ENCODE data around the gene FAM228A. TPM values are rescaled to one million over a fixed set of nuclear protein-coding genes. Genes with fewer than 3 reads are reported as not detected.

Gene FAM228A
- total and polyA plus RNA-seq, 2 donors (not counting 3 experiments of a cell fraction or from before 2014, with no cell fraction given): 0.36 to 1.00 TPM

GRCh38 chr2:24153478-24153877 is 21.4 kb upstream of the FAM228A start:
- Histone ChIP-seq H3K36me3 (ENCODE audit: control insufficient read depth in 2 of 2, extremely low read depth in 1 of 2, insufficient read depth in 2 of 2, low read length in 2 of 2) (no peaks in the 10 kb centered on the region), H3K27ac (ENCODE audit: insufficient read depth, low read depth, low read length) (no peak overlapping the region), H3K9me3 (replicated peaks; ENCODE audit: control insufficient read depth, insufficient read depth, low read length) (no peaks in the 10 kb centered on the region), H3K27me3 (ENCODE audit: control insufficient read depth in 2 of 2, insufficient read depth in 2 of 2, low read length in 2 of 2) (no peaks in the 10 kb centered on the region), H4K20me1 (replicated peaks; ENCODE audit: control insufficient read depth, extremely low read depth, insufficient read depth, low read length) (no peaks in the 10 kb centered on the region), H3K9me1 (replicated peaks; ENCODE audit: control insufficient read depth, extremely low read depth, insufficient read depth, low read length) (no peaks in the 10 kb centered on the region), H2AFZ (ENCODE audit: low read depth, low read length) (no peak overlapping the region), H3K4me3 (replicated peaks in 1 of 3; ENCODE audit: insufficient read depth in 1 of 3, low read depth in 1 of 3, low read length in 3 of 3) (no peak overlapping the region), H3K4me1 (ENCODE audit: control insufficient read depth, extremely low read depth, insufficient read depth, low read length) (no peaks in the 10 kb centered on the region), H3K4me2 (ENCODE audit: insufficient read depth, low read length) (no peak overlapping the region), H3K79me2 (ENCODE audit: control insufficient read depth, insufficient read depth, low read length) (no peaks in the 10 kb centered on the region), H3K9ac (replicated peaks; ENCODE audit: extremely low read depth, insufficient read depth, low read length) (no peak overlapping the region)
- TF ChIP-seq FOS (IDR thresholded peaks at IDR 0.05; ENCODE audit: borderline replicate concordance, insufficient read depth, low read length): no peak
- no peak for TF ChIP-seq POLR2AphosphoS5 (IDR thresholded peaks at IDR 0.05; ENCODE audit: insufficient read depth, low read depth, low read length)
- TF ChIP-seq, protein P1, sequence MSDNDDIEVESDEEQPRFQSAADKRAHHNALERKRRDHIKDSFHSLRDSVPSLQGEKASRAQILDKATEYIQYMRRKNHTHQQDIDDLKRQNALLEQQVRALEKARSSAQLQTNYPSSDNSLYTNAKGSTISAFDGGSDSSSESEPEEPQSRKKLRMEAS (IDR thresholded peaks at IDR 0.05; ENCODE audit: insufficient read depth, insufficient read length): no peak
- no peak for TF ChIP-seq EZH2 (IDR thresholded peaks at IDR 0.05; ENCODE audit: borderline replicate concordance, low read depth, low read length, severe bottlenecking)
- TF ChIP-seq JUN (IDR thresholded peaks at IDR 0.05; ENCODE audit: borderline replicate concordance, insufficient read depth, insufficient read length, low read depth): no peak
- no peak for TF ChIP-seq MYC (IDR thresholded peaks at IDR 0.05; ENCODE audit: low read depth, low read length)
- no peak for TF ChIP-seq GATA2 (IDR thresholded peaks at IDR 0.05; ENCODE audit: insufficient read depth, insufficient read length, low read depth, low read length)
- TF ChIP-seq, protein P2, sequence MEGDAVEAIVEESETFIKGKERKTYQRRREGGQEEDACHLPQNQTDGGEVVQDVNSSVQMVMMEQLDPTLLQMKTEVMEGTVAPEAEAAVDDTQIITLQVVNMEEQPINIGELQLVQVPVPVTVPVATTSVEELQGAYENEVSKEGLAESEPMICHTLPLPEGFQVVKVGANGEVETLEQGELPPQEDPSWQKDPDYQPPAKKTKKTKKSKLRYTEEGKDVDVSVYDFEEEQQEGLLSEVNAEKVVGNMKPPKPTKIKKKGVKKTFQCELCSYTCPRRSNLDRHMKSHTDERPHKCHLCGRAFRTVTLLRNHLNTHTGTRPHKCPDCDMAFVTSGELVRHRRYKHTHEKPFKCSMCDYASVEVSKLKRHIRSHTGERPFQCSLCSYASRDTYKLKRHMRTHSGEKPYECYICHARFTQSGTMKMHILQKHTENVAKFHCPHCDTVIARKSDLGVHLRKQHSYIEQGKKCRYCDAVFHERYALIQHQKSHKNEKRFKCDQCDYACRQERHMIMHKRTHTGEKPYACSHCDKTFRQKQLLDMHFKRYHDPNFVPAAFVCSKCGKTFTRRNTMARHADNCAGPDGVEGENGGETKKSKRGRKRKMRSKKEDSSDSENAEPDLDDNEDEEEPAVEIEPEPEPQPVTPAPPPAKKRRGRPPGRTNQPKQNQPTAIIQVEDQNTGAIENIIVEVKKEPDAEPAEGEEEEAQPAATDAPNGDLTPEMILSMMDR (IDR thresholded peaks at IDR 0.05; ENCODE audit: extremely low read depth in 1 of 2, insufficient read depth in 1 of 2, low read depth in 1 of 2, low read length in 2 of 2): no peak
- CTCF ChIA-PET: interaction anchor here (1.6 kb wide), 1 partner anchor 10 kb away, joined by 6 read pairs; no protein-coding TSS in a partner anchor
- dilution Hi-C loops (cut with MboI; ENCODE audit: extremely low pct_ligation_motif_present, low sequenced_read_pairs) (no loop called here), intact Hi-C loops (cut with micrococcal nuclease) (no loop called here)
- no peak for FAIRE-seq
- no peak for DNase-seq (ENCODE audit: low read depth, low spot score)
- POLR2A ChIA-PET: no interaction called here
- BruUV-seq (replicated peaks): no TSS peak
